NCI-H345 (cell line): ENCODE results near the gene HTRA3.

Experiments
- DNase-seq: peaks from one replicate; lab custom pipeline; 2025; lab: John Stamatoyannopoulos, UW

HTRA3 gene

DNA sequence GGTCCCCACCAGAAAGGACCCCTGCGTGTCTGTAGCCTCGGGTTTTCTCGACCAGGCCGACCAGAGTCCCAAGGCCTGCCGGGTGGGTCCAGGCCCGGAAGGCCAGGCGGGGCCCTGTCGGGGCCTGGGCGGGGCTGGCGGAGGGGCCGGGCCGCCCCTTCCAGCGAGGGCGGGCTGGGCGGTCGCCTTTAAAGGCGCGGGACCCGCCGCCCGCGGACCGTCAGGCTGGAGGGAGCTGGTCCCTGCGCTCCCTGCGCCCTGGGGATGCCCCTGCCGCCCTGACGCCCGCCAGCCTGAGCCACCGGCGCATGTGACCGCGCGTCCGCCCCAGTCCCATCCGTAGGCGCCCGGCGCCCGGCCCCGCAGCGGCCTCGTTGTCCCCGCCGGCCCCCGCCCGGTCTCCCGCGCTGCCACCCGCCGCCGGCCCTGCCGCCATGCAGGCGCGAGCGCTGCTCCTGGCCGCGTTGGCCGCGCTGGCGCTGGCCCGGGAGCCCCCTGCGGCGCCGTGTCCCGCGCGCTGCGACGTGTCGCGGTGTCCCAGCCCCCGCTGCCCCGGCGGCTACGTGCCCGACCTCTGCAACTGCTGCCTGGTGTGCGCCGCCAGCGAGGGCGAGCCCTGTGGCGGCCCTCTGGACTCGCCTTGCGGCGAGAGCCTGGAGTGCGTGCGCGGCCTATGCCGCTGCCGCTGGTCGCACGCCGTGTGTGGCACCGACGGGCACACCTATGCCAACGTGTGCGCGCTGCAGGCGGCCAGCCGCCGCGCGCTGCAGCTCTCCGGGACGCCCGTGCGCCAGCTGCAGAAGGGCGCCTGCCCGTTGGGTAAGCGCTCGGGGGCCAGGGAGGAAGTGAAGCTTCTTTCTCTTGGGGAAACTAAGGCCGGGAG is at the start of gene HTRA3:
HTRA3 (plus strand) TSS at position 220 of the 883 bp plus-strand sequence; CDS start at position 435, 215 bp downstream.
- peak; percentile 1 for DNase-seq

- DNase-seq, result no peak
Observed at GRCh38 chr4:8220661-8221450, 48.7 kb upstream of the HTRA3 start.

DNA sequence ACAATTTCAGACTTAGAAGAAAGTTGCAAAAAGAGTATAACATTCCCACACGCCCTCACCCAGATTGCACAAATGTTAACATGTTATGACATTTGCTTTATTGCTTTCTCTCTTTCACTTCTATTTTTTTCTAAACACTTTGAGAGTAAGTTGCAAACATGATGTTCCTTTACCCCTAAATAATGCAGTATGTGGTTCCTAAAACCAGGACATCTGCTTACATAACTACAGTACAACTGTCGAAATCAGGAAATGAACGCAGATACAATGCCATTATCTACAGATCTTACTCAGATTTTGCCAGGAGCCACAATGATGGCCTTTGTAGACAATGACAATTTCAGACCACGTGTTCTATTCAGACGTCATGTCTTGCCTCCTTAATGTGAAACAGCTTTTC is 48.1 kb upstream of the HTRA3 start:
- no peak for DNase-seq

- DNase-seq, result no peak
Observed at GRCh38 chr4:8221985-8222384, 47.6 kb upstream of the HTRA3 start.

DNA sequence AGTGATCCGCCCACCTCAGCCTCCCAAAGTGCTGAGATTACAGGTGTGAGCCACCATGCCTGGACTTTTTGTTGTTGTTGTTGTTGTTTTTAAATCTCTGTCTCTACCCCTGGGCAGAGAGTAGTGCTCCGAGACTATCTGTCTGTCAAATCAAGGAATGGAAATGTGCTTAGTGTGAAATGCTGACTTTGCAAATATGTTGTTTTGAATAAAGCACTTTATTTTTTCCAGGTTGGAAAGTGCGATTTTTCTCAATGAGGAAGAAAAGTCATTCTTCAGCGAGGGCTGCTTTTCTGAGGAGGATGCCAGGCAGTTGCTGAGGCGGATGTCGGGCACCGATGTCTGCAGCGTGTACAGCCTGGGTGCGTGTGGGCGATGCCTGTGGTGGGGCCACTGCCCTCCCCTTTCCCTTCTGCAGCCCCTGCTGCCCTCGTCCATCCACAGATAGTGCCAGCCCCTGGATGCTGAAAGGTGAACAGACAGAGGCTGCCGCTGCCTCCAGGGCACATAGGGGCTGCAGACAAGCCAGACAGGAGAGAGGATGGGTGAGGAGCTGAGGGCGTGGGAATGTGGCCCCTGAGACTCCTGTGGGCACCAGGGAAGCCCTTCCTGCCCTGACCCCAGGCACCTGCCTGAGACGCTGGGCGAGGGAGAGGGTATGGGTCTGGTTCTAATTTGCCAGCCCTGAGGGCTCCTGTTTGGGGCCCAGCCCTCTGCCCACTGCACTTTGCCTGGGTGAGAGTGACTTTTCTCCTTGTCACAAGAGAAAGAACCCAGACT is 46.8 kb upstream of the HTRA3 start:
- no peak for DNase-seq

DNA sequence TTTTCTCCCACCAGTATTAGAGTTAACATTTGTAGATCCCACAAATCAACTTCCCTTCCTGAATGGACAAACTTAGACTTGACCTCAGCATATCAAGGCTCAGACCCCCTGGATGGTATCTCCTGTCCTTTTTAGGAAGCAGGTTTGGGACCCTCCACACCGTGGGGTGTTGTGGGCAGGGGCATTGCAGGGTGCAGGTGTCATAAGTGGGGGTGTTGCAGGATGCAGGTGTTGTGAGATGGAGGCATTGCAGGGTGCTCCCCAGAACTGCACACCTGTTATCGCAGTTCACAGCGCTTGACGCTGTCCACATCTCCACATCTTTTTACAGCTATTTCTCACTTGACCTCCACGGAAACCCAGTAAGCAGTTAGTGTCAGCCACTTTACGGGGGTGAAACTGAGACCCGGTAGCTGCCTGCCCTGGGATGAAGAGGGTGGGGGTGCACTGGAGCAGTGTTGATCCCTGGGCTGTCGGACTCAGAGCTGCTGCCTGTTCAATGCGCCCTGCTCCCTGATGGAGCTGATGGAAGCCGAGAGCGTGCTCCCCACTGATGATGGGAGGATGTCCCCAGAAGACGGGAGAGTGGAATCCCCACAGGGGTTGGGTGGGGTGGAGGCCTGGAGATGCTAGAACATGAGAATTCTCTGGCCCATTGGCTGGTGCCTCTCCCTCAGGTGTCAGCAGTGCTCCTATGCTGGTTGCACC is 45.1 kb upstream of the HTRA3 start:
- DNase-seq, result no peak

- no peak for DNase-seq
Observed at GRCh38 chr4:8224975-8225625, 44.5 kb upstream of the HTRA3 start.

DNA sequence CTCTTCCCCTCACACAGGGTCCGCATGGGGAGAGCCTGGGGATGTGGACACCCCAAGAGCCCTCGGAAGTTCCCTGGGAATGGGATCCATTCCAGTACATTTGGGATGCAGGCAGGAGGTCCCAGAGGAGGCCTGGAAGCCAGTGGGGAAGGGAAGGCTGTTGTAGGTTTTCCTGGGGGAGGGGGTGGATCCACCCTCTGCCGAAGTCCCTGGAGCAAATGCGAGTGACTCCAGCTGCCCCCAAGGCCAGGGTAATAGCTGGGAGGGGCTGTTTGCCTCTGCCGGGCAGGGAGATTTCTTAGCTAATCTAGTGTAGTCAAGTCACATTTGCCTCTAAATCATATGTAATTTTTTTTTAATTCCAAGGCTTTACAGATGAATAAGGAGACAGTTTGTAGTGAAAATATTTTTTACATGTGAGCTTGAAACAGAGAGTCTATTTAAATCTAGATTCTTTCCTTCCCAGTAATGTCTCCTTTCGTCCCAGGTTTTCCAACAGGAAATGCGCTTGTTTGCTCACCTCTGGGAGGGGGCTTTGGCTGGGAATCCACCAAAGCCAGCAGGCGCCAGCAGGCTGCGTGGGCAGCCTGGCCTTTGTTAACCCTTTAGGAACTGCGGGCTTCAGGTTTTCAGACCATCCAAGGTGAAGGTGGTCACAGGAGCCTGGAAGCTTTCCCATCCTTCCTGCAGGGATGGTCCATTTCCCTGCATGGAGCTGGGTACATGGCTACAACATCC is 43.7 kb upstream of the HTRA3 start:
- peak; percentile 28 for DNase-seq

- no peak for DNase-seq
Observed at GRCh38 chr4:8227201-8227770, 42.3 kb upstream of the HTRA3 start.

DNA sequence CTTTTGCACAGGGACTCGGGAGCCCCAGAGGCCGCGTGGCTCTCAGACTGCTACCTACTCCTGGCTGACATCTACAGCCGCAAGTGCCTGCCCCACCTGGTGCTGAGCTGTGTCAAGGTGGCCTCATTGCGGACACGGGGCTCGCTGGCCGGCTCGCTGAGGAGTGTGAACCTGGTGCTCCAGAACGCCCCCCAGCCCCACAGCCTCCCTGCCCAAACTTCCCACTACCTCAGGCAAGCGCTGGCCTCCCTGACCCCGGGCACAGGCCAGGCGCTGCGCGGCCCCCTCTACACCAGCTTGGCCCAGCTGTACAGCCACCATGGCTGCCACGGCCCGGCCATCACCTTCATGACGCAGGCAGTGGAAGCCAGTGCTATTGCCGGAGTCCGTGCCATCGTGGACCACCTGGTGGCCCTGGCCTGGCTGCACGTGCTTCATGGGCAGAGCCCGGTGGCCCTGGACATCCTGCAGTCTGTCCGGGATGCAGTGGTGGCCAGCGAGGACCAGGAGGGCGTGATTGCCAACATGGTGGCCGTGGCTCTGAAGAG is 41.7 kb upstream of the HTRA3 start:
- no peak for DNase-seq

GRCh38 chr4:8228319-8229250 is 41.0 kb upstream of the HTRA3 start:
- peak; percentile 5 for DNase-seq

- no peak for DNase-seq
Observed at GRCh38 chr4:8229331-8229975, 40.1 kb upstream of the HTRA3 start.

DNA sequence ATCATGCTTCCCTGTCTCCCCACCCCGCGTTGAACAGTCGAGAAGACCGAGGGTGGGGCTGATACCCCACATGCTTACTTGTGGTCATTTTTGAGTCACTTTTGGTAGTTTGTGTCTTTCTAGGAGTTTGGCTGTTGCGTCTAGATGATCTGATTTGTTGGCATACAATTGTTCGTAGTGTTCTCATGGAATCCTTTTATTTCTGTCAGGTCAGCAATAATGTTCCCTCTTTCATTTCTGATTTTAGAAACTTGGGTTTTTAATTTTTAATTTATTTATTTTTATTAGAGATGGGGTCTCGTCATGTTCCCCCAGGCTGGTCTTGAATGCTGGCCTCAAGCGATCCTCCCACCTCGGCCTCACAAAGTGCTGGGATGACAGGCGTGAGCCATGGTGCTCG is 39.5 kb upstream of the HTRA3 start:
- no peak for DNase-seq

- DNase-seq, result no peak
Observed at GRCh38 chr4:8230891-8231290, 38.7 kb upstream of the HTRA3 start.

GRCh38 chr4:8231551-8232049 is 38.0 kb upstream of the HTRA3 start:
- no peak for DNase-seq

DNA sequence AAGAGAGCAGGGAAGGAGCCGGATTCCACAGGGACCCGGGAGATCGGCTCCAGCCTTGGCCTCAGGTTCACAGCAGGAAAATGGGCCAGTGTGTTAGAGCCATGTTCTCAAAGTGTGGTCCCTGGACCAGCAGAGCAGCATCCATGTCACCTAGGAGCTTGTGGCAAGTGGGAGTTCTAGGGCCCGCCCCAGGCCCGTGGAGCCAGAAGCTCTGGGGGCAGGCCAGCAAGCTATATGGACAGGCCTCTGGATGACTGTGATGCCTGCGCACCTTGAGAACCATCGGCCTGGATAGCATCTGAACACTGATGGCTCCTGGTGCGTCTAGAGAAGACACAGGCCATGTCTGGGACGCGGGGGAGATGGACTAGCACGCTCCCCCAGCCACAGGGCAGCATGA is 36.8 kb upstream of the HTRA3 start:
- DNase-seq, result no peak

DNA sequence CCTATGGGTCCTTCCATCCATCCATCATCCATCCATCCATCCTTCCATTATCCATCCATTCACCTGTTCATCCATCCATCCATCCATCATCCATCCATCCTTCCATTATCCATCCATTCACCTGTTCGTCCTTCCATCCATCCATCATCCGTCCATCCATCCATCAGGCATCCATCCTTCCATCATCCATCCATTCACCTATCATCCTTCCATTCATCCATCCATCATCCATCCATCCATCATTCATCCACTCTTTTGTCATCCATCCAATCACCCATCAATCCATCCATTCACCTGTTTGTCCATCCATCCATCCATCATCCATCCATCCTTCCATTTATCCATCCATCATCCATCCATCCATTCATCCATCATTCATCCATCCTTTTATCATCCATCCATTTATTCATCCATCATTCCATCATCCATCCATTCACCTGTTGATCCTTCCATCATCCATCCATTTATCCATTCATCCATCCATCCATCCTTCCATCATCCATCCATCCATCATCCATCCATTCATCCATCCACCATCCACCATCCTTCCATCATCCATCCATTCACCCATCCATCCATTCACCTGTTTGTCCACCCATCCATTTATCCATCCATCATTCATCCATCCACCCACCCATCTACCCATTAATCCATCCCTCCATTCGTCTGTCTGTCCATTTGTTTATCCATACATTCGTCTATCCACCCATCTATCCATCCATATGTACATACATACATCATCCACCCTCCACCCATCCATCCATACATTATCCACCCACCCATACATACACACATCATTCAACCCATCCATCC is 35.7 kb upstream of the HTRA3 start:
- no peak for DNase-seq
